ENCODE results near the gene ACSF3.
"Not testable (repeated sequence)": the region's sequence is repeated elsewhere in the genome, so short reads cannot be mapped to it uniquely, and the experiment has no call there.

Gene ACSF3

GRCh38 chr16:89174877-89175276, 81.2 kb downstream of the ACSF3 start:
- no peak for DNase-seq (ENCODE audit: low read depth in 2 of 2)

- no peak for DNase-seq (ENCODE audit: low read depth in 2 of 2)
Observed at GRCh38 chr16:89175280-89176146, 81.9 kb downstream of the ACSF3 start.

- DNase-seq (ENCODE audit: low read depth in 2 of 2), result no peak
Observed at GRCh38 chr16:89176147-89176690, 82.6 kb downstream of the ACSF3 start.

- DNase-seq (ENCODE audit: low read depth in 2 of 2), result no peak
Observed at GRCh38 chr16:89176717-89177116, 83.1 kb downstream of the ACSF3 start.

GRCh38 chr16:89177501-89177900, 83.8 kb downstream of the ACSF3 start:
- no peak for DNase-seq (ENCODE audit: low read depth in 2 of 2)

DNA sequence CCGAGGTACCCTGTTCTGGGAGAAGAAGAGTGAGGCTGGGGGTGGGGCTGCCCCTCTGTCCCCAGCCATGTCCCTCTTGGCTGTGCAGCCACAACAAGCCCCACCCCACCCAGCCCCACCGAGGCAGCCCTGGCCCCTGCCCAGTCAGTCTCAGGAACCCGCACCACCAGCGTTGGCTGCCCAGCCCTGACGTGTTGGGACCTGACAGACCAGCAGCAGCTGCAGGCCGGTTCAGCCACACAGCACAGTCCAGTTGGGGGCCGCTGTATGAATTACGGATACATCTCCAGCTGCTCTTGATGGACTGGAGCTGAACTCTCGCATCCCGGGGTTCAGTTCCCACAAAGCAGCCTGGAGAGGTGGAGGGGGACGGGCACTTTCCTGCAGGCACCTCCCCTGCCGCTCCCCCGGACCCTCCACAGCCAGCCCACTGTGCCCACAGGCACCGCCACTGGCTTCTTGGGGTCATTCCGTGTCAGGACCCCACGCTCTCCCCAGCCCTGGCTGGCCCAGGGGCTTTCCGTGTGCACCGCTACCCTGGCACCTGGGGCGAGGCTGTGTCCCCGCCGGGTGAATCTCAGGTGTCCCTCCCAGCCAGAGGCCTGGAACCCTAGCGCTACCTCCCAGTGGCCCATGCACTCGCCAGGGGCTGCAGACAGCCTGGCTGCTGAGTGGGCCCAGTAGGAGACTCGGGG, 84.9 kb downstream of the ACSF3 start:
- DNase-seq (ENCODE audit: low read depth in 2 of 2), result no peak

DNA sequence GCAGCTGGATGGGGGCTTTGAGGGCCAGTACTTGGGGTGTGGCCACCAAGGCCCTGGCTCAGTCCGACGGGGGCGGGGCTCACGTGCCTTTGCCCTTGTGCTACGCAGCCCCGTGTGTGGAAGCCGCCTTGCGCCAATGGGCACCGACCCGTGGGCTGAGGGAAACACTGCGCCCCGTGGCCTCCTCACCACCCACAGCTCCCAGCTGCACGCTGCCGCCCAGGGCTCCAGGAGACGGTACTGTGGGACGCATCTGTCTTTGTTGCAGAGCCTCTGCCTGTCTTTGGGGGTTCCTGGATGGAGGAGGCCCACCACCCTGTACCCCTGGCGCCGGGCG, 85.5 kb downstream of the ACSF3 start:
- DNase-seq (ENCODE audit: low read depth in 2 of 2), result no peak

DNA sequence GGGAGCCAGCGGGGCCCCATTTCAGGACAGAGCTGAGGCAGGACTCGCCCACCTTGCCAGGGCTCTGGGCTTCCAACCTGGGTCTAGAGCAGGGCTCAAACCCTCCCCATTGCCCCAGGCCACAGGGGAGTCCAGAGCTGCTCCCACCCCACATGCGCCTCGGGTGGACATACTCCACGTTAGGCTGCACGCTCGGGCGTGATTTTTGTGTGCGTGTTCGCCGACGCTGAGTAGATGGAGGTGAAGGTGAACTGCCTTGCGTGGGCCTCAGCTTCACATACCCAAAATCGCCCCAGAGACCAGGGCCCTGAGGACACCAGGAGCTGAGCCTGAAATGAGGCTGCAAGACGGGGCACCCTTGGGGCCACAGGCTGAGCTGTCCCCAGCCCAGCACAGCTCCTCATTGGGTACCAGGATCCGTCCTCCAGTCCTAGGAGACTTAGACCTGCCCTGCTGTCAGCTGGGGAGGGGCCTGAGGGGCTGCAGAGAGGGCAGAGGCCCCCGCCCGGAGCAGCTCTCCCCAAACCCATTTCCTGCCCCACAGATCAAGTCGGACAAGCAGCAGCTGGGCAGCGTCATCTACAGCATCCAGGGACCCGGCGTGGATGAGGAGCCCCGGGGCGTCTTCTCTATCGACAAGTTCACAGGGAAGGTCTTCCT, 86.1 kb downstream of the ACSF3 start:
- DNase-seq (ENCODE audit: low read depth in 2 of 2), result no peak

GRCh38 chr16:89183463-89183862, 89.8 kb downstream of the ACSF3 start:
- DNase-seq (ENCODE audit: low read depth in 2 of 2), result no peak

- no peak for DNase-seq (ENCODE audit: low read depth in 2 of 2)
Observed at GRCh38 chr16:89183975-89184676, 90.5 kb downstream of the ACSF3 start.

- DNase-seq (ENCODE audit: low read depth in 2 of 2), result no peak
Observed at GRCh38 chr16:89184677-89184932, 91.0 kb downstream of the ACSF3 start.

DNA sequence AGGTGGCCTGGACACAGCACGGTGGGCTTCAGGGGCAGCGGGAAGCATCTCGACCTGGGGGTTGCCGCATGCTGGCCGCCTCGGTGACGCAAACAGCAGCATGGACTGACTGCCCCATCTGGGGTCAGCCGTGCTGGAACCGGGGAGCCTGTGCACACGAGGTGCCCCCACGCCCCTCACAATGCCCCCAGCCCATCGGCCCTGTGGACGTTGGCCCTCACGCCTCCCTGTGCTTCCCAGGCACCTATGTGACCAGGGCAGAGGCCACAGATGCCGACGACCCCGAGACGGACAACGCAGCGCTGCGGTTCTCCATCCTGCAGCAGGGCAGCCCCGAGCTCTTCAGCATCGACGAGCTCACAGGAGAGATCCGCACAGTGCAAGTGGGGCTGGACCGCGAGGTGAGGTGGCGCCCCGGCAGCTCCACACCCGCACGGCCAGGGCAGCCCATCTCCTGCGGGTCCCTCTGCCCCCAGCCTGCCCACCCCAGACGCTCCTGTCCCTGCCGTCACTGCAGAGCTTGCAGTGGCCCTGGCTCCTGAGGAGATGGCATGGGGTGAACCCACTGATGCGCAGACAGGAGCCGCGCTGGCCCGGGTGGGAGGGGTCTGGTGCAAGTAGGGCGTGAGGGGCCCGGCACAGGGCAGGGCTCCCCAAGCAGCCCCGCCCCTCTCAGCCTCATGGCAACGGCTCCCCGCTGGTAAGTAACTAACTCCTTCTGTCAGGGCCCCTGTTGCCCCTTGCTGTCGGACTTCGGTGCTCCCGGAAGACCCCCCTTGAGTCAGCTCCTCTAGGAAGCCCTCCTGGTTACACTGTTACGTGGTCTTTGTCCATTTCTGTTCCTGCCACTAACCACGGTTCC, 91.5 kb downstream of the ACSF3 start:
- no peak for DNase-seq (ENCODE audit: low read depth in 2 of 2)

DNA sequence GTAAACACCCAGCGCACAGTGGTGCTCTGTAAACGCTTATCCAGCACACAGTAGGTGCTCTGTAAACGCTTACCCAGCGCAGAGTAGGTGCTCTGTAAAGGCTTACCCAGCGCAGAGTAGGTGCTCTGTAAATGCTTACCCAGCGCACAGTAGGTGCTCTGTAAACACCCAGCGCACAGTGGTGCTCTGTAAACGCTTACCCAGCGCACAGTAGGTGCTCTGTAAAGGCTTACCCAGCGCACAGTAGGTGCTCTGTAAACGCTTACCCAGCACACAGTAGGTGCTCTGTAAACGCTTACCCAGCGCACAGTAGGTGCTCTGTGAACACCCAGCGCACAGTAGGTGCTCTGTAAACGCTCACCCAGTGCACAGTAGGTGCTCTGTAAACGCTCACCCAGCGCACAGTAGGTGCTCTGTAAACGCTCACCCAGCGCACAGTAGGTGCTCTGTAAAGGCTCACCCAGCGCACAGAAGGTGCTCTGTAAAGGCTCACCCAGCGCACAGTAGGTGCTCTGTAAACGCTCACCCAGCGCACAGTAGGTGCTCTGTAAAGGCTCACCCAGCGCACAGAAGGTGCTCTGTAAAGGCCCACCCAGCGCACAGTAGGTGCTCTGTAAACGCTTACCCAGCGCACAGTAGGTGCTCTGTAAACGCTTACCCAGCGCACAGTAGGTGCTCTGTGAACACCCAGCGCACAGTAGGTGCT, 92.4 kb downstream of the ACSF3 start:
- not testable (repeated sequence) for DNase-seq (ENCODE audit: low read depth in 2 of 2)

- not testable (repeated sequence) for DNase-seq (ENCODE audit: low read depth in 2 of 2)
Observed at GRCh38 chr16:89186593-89187031, 93.0 kb downstream of the ACSF3 start.

DNA sequence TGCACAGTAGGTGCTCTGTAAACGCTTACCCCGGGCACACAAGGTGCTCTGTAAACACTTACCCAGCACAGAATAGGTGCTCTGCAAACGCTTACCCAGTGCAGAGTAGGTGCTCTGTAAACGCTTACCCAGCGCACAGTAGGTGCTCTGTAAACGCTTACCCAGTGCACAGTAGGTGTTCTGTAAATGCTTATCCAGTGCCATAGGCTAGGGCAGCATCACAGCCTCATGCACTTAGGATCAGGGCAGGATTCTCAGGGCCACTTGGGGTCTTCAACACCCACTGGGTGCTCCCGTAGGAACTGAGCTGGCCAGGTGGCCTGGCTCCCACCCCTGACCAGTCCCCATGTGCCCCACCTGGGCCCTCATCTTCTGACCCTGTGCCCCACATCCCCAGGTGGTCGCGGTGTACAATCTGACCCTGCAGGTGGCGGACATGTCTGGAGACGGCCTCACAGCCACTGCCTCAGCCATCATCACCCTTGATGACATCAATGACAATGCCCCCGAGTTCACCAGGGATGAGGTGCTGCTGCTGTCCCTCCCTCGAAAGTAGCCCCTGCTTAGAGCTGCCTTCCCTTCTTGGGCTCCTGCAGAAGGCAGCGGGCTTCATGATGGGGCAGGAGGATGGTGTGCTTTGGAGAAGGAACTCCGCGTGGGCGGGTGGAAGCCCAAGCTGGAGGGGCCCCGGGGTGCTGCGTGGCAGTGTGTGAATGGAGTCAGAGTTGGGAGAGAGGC, 93.5 kb downstream of the ACSF3 start:
- no peak for DNase-seq (ENCODE audit: low read depth in 2 of 2)

DNA sequence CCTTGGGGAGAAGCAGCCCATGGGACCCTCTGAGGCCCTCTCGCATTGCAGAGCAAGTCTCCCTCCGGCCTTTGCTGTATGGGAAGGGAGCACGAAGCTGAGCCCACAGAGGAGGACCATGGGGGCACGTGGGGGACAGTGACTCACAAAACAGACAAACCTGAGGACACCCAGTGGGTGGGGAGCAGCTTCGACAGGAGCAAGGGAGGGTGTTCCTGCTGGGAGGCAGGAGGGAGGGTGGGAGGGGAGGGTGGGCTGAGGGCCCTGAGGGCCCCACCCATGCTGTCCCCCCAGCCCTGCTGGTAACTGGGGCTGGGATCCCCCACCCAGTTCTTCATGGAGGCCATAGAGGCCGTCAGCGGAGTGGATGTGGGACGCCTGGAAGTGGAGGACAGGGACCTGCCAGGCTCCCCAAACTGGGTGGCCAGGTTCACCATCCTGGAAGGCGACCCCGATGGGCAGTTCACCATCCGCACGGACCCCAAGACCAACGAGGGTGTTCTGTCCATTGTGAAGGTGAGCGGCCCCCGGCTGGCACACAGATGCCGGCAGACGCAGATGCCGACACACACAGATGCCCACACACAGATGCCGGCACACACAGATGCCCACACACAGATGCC, 94.2 kb downstream of the ACSF3 start:
- no peak for DNase-seq (ENCODE audit: low read depth in 2 of 2)

DNA sequence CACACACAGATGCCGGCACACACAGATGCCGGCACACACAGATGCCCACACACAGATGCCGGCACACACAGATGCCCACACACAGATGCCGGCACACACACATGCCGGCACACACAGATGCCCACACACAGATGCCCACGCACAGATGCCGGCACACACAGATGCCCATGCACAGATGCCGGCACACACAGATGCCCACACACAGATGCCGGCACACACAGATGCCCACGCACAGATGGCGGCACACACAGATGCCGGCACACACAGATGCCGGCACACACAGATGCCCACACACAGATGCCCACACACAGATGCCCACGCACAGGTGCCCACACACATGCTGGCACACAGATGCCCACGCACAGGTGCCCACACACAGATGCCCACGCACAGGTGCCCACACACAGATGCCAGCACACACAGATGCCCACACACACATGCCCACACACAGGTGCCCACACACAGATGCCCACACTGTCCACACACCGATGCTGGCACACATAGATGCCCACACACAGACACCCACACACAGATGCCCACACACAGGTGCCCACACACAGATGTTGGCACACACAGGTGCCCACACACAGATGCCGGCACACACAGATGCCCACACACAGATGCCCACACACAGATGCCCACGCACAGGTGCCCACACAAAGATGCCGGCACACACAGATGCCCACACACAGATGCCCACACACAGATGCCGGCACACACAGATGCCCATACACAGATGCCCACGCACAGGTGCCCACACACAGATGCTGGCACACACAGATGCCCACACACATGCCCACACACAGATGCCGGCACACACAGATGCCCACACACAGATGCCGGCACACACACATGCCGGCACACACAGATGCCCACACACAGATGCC, 95.1 kb downstream of the ACSF3 start:
- DNase-seq (ENCODE audit: low read depth in 2 of 2), result not testable (repeated sequence)

GRCh38 chr16:89189358-89190025, 95.8 kb downstream of the ACSF3 start:
- DNase-seq (ENCODE audit: low read depth in 2 of 2), result no peak

Data from stimulated activated CD4-positive, alpha-beta T cell treated with anti-CD3 and anti-CD28 coated beads, Interleukin-1b, Interleukin-23, amount 100 ng/mL, for 4 hours (primary cell).